NCI-H526 treated with DMSO at 0.1 percent for 48 hours (cell line): ENCODE measurements around the gene KNCN.
A peak's percentile ranks its signal among the peaks of the same experiment; 100 is the strongest.

Experiments
- DNase-seq: peaks from one replicate; lab custom pipeline; 2025; lab: John Stamatoyannopoulos, UW

The KNCN gene

DNA sequence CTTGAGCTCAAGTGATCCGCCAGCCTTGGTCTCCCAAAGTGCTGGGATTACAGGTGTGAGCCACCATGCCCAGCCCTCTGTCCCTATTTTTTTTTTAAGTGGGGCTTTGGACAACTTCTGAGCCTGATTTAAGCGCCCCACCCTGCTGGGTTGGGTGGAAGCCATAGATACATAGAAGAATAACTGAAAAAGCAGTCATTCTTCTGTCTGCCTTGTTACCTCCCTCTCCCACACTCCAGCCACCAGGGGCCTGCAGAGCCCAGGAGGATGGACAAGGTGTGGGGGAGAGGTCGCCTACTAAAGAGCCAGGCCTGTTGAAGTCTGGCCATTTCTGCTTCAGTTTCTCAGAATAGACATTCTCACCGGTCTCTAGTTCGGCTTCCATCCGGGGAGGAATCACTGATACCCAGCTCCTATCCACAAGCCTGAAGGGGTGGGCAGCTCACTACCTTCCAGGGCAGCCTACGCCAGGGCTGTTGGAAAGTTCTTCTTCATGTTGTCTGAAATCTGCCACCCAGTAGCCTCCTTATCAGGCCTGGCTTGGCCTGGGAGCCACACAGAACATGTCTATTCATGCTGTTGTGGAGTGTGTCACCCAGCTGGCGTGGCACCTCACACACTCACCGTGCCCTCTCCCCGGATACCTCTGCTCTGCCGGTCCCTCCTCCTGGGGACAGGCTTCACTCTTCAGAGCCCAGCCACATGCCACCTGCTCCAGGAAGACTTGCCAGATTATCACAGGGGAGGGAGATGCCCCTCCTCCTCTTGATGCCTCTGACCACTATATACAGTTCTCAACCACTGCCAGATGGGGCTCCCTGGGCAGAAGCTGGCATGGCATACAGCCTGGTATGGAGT, 27.7 kb downstream of the KNCN start:
- DNase-seq: no peak

DNA sequence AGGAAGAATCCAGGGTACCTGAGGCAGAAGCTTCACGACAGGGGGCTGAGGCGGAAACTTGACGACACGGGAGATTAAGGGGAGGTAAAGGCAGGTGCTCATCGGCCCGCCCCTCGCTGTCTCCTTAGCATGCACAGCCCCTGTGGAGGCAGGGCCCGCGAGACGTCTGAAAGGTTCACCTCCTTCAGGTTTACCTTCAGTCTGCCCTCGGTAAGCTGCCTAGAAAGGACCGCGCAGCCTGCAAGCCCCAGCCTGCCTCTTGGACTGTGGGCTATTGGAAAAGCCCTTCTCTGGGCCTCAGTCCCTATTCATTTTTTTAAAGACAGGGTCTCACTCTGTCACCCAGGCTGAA, 28.5 kb downstream of the KNCN start:
- DNase-seq: no peak

DNA sequence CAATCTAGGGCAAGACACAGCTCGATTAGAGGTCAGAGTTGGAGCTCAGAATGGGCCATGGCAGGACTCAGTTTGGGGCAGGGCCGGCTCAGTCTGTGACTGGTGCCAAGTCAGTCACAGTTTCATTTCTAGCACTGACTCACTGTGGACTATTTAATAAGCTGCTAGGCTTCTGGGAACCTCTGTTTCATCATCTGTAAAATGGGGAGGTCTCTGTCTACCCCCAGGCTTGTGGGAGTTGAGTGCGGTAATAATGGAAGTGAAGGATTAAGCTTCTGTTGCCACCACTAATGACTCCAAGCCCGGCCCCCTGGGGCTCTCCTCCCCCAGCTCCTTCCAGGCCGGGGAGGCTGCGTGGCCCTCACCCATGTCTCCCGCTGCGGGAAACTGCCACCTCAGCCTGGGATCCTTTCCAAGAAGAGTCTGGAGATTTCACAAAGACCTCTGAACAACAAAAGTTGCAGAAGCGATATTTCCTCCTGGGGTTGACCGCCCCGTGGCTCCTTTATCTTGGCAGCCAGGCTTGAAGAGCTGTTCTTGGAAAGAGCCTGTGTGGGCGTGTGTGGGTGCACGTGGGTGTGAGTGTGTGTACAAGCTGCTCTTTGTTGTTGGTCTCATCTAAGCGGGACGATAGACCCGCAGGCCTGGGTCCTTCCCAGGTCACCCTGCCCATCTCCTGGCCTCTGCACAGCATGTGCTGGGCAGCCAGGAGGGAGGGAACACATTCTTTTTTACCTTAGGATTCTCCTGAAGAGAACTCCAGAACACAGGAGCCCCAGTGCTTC, 29.1 kb downstream of the KNCN start:
- no peak for DNase-seq

DNA sequence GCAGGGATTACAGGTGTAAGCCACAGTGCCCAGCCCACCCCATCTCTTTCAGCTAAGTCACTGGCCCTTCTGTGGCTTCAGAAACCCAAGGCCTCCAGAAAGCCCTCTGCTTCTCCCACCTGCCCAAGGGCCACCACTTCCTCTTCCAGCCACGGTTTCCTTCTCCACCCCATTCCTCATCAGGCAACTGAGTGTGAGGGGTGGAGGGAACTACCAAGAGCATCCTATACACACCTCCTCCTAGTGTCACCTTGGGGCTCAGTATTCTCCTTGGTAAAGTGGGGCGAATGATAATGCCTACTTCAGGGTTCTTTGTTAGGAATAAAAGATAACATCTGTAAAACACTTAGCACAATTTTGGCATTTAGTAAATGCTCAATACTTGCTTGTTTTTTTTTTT, 30.0 kb downstream of the KNCN start:
- DNase-seq: no peak

DNA sequence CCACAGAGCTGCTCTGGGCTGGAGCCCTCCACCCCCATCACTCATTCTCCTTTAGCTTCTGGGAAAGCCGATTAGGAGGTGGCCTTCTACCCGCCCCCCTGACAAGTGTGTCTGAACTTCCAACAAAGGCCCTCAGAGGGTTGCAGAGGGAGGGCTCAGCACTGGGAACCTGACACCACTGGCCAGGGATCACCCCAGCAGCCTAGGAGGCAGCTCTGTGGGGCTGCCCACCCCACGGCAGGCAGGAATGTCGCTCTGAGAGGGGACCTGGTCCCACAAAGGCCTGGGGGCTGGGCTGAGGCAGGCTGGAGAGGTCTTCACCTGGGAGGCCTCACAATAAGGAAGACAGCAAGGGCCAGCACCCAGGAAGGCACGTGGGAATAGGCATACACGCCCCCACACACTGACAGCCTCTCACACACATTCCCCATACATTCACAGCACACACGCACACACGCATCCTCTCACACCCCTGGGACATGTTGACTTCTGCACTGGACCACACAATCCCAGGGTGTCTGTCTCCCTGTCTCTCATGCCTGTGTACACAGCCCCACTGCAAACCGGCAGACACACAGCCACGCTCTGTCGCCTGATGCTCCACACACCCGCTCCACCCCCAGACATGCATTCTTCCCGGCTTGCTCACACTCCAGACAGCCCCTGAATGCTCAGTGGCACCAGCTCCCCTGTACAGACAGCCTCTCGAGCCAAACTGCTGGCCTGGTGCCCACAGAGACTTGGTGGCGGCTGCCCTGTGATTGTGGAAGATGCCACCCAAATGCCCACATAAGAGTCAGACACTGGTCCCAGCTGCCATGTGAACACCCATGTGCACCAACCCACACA, 31.2 kb downstream of the KNCN start:
- no peak for DNase-seq

DNA sequence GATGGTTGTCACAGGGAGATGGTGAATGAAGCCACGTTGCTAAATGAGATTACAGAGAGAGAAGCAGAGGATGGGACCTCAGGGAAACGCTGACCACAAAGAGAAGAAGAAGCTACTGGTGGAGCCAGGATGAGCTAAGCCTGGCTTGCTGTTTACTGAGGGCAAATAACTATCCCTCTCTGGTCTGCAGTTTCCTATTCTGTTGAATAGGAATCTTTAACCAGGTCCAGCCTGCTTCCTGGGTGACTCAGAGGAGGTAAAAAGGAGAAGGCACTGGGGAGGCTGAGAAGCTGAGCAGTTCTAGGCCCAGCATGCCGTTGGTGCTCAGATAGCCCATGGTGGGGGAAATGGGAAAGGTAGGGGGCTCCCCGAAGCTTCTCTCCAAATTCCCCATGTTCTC, 32.2 kb downstream of the KNCN start:
- DNase-seq: no peak

DNA sequence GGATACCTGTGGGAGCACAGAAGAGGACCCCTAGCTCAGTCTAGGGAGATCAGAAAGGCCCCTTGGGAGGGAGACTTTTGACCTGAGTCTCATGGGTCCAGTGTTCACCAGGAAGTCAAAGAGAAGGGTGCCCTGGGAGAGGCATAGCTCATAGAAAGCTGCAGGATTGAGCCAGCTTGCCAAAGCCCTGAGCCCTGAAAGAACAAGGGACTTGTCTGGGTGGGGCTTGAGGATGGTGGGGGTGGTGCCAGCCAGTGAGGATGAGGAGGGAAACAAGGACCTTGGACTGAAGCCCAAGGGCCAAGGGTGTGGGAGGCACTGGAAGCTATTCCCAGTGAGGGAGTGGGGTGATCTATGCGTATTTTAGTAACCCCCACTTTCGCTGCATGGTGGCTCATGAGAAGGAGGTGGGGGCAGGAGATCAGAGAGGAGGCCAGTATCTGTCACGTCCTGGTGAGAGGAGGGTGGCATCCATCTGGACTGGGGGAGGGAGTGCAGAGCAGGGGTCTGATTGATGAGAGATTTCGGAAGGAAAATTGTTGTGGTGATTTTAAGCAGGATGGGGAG, 33.4 kb downstream of the KNCN start:
- no peak for DNase-seq

DNA sequence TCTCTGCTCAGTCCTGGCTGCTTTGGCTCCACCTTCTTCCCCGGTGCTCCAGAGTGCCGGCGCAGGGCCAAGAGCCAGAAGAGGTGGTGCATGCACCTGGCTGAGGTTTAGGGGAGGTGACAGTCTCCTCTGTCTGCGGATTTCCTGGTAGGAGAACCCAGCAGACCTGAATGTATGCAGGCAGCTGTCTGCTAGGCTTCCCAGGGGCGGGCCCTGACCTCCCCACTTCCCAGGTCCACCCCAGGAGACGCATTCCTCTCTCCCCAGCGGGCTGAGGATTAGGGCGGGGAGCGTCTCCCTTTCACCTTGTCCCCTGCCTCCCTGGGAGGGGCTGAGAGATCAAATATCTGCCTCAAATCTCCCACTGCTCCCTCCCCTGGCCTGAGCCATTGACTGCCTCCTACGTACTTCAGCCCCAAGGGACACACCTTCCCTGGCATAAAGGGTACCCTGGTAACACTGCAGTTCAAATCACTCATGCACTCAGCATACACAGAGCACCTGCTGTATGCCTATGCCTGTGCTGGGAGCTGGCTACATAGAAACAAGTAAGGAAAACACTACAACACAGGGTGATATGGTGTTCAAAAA, 34.3 kb downstream of the KNCN start:
- peak; percentile 31 for DNase-seq

DNA sequence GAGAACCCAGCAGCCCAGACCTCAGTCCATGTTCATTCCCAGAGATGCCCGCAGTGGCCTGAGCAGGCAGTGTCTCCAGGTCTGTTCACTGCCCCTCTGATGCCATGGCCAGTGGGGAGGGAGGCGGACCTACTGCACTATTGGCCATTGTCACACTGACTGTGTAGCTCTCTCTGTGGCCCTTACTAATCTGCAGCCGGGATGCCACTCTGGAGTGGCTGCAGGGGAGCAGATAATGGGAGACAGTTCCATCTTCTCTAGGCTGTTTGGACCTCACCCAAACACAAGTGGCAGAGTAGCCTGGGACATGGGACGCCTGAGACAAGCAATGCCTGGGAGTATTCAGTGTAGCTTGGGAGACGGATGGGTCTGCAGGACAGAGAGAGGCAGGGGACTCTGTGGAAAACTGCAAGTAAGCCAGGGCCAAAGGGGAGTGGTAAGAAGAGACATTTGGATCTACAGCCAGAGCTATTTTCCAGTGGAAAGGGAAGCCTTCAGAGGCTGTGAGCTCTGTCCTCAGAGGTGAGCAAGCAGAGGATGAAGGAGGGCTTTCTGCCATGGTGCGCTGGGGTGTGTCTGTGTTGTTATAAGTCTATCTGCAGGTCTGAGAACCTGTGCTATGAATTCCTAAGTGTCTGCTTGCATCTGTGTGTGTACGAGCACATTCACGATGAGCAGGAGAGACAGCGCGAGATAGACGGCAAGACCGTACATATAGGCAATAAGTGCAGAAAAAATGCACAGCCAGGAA, 35.1 kb downstream of the KNCN start:
- DNase-seq: no peak

DNA sequence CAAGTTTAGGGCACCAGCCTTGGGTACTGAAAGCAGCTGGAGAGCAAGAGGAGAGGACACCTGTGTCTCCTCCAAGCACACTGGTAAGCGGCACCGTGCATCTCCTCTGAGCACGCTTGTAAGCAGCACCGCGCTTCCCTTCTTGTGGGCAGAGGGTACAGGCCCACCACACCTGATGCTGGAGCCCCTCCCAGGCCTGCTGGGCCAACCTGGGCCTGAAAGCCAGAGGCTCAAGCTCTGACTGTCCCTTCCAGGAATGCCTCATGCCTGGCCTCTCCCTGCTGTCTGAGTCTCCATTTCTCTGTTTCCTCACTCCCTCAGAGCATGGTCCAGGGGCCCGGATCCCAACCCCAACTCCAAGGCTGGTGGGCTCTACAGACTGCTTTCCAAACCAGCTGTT, 35.9 kb downstream of the KNCN start:
- DNase-seq: no peak

DNA sequence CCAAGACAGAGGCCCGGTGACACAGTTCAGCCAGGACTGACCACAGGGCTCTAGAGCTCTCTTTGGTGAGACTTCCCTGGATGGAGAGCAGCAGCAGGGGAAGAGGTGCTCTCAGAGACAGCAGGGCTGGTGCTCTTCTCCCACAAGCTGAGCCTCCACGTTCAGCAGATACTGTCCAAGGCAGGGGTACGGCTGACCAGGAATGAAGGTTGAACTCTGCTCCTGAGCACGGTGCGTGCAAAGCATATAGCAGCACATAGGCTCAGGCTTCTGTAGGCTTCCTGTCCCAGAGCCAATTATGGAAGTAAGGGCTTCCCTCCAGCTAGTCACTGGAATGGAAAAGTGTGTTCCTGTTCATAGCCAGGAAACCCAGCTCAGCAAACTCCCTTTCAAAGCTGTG, 37.9 kb downstream of the KNCN start:
- no peak for DNase-seq

DNA sequence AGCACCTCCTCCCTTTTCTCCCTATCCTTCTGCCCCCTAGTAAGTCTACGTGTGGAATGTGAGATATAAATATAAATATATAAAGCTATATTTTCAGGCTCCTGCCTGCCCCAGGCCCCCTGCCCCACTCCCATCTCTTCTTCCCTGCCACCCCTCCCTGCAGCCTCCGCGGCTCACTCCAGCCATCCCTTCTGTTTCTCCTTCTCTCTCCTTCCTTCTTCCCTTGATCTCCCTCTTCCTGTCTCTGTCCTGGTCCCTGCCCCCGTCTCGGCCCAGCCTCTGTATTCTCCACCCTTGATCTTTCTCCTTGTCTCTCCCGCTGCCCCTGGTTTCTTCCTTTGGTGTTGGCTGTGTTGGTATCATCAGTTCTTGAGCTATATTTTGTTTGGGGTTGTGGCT, 38.7 kb downstream of the KNCN start:
- no peak for DNase-seq

DNA sequence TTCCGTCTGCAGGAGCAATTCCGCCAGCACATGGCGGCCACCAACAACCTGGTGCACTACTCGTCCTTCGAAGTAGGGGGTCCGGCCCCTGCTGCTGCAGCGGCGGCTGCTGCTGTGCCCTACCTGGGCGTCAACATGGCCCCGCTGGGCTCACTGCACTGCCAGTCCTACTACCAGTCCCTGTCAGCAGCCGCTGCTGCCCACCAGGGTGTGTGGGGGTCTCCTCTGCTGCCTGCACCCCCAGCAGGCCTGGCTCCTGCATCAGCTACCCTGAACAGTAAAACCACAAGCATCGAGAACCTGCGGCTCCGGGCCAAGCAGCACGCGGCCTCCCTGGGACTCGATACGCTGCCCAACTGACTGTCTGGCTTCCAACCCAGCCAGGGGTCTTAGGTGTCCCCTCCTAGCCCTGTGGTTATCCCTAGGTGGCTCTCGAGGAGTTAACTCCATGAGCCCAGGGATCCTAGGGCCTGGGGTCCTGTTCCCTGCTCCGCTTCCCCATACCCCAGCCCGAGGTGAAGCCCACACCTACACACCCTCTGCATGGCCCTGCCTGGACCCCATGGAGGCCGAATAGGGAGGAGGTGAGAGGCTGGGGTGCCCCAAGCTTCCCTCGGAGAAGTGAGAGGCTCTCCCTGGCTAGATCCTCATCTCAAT, 39.2 kb downstream of the KNCN start:
- no peak for DNase-seq

DNA sequence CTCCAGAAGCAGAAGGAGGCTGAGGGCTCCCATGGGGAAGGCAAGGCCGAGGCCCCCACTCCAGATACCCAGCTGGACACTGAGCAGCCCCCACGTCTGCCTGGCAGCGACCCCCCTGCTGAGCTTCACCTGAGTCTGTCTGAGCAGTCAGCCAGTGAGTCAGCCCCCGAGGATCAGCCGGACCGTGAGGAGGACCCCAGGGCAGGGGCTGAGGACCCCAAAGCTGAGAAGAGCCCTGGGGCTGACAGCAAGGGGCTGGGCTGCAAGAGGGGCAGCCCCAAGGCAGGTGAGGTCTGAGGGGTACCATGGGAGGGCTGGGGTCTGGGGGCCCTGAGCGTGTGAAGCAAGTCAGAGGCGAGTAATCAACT, 40.5 kb downstream of the KNCN start:
- no peak for DNase-seq

DNA sequence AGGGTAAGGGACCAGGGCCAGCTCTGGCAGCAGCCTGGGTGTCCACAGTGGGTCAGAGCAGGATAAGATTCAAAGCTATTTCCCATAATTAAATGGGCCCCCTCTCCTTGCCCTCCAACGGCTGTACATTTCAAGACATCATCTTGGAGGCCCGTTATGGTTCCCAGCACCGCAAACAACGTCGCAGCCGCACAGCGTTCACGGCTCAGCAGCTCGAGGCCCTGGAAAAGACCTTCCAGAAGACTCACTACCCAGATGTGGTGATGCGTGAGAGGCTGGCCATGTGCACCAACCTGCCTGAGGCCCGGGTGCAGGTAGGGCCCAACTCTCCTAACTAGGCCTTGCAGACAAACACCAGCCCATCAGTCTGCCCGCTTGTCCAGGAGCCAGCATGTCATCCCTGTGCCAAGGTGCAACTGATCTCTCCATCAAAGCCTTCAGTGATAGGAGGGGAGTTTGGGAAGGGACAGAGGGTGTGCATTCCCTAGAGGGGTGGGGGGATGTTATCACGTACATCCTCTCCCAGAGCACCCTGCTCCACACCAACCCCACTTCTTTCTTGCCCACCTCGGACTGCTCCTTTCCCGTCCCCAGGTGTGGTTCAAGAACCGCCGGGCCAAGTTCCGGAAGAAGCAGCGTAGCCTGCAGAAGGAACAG, 41.0 kb downstream of the KNCN start:
- no peak for DNase-seq

DNA sequence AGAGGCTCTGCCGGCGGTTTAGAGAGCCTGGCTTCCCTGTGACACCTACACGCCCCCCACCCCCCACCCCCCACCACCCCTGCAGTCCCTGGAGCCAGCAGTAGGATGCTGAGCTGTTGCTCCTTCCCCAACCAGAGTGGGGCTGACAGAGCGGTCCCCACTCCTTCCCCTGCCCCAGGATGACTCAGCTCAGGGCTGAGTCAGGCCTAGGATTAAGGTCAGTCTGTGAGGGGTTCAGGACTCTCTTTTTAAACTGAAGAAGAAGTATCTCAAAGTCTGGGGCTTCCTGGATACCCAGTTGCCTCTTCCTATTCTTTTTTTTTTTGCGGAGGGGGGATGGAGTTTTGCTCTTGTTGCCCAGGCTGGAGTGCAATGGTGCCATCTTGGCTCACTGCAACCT, 42.7 kb downstream of the KNCN start:
- no peak for DNase-seq

DNA sequence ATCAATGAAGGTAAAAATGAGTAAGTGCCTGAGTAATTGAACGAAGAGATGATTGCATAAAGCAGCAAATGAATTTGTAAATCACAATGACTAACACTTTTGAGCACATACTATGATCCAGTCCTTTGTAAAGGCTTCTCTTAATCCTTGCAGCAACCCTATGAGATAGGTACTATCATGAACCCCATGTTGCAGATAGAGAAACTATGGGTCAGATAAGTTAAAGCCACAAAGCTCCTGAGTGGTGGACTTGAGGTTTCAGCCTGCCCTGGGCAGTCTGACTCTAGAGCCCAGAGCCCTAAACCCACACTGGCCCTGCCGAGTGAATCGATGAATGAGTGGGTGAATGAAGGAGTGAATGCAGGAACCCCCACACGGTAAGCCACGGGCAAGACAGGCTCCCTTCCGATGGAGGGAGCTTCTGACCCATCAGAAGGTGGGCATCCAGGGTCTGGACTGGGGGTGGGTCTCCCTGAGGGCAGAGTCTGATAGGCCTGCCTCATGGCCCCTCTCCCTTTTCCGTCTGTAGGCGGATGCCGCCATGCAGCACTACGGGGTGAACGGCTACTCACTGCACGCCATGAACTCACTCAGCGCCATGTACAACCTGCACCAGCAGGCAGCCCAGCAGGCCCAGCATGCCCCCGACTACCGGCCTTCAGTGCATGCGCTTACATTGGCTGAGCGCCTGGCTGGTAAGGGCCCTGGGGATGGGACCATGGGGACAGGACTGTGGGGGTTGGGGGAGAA, 44.8 kb downstream of the KNCN start:
- no peak for DNase-seq

DNA sequence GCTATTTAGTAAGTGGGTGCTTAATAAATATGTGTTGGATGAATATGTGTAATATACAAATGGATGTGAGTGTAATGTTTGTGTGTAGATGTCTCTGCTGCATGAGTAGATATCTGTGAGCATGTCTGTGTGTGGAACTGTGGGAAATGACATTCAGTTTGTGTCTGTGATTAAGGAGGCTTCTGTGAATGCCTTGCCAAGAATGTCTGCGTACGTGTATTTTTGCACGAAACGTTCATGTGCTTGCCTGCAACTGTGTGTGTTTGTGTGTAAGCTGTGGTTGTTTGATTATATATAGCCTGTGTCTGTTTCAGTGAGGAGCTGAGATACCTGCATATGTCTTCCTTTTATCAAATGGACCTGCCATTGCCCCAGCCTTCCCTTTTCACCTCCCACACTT, 48.0 kb downstream of the KNCN start:
- DNase-seq: no peak

DNA sequence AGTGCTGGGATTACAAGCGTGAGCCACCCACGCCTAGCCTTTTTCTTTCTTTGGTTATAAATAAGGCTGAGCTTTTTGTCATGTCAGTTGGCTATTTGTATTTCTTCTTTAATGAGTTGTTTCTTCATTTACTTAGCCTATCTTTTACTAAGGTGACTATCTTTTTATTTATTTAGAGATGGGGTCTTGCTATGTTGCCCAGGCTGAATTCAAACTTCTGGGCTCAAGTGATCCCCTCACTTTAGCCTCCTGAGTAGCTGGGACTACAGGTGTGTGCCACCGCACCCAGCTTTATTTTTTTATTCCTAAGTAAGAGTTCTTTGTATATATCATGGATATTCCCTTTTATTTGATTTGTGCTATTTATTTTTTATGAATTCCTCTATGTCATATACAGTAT, 49.9 kb downstream of the KNCN start:
- no peak for DNase-seq
